A673 (cell line): Measurements from ENCODE around the gene EPS15. TPM values are rescaled to one million over a fixed set of nuclear protein-coding genes. Genes with fewer than 3 reads are reported as not detected.
"Not testable (repeated sequence)": the region's sequence is repeated elsewhere in the genome, so short reads cannot be mapped to it uniquely, and the experiment has no call there.

ENCODE experiments used
- BruUV-seq: library from RNA; stranded (reverse); fragments of 400-500 nt; replicated peaks from 2 replicates; lab custom pipeline; 2021; lab: Mats Ljungman, UMichigan
- CTCF ChIA-PET: fragments of 300-600 bp; sonication (Branson Sonifier 250); formaldehyde crosslinking; loops from one replicate; lab custom pipeline; 2022; ENCODE audit warnings: antibody characterized with exemption; lab: Charles Lee
- POLR2A ChIA-PET: fragments of 300-600 bp; sonication (Branson Sonifier 250); formaldehyde crosslinking; loops from one replicate; lab custom pipeline; 2022; ENCODE audit warnings: antibody characterized with exemption; ENCODE audit not compliant: low non-redundant PET; lab: Charles Lee
- DNase-seq: peaks from one replicate; pipeline ENCODE4 v3.0.0-alpha.2; 2015; ENCODE audit warnings: low spot score
- H3K27ac ChIP-seq: fragments of 200-600 bp; sonication (generic); 2 replicates; pipeline ENCODE4 v1.5.1; 2016; ENCODE audit warnings: mixed run types, low read depth, mild to moderate bottlenecking, mixed read lengths, antibody characterized with exemption, low read length; ENCODE audit not compliant: poor library complexity, severe bottlenecking
- H3K27me3 ChIP-seq: fragments of 200-600 bp; sonication (generic); replicated peaks from 2 replicates; pipeline ENCODE4 v1.6.1; 2017; ENCODE audit warnings: mixed run types, low read depth, mild to moderate bottlenecking, mixed read lengths, antibody characterized with exemption, low read length; ENCODE audit not compliant: insufficient read depth, poor library complexity
- H3K36me3 ChIP-seq: fragments of 200-600 bp; sonication (generic); 2 replicates; pipeline ENCODE4 v1.6.1; 2016; ENCODE audit warnings: mixed run types, mild to moderate bottlenecking, mixed read lengths, antibody characterized with exemption, low read length; ENCODE audit not compliant: insufficient read depth, poor library complexity, severe bottlenecking
- H3K4me1 ChIP-seq: fragments of 200-600 bp; sonication (generic); 2 replicates; pipeline ENCODE4 v1.6.1; 2017; ENCODE audit warnings: mixed run types, mild to moderate bottlenecking, mixed read lengths, antibody characterized with exemption, low read length; ENCODE audit not compliant: insufficient read depth, poor library complexity, severe bottlenecking
- H3K4me3 ChIP-seq: fragments of 200-600 bp; sonication (generic); 2 replicates; pipeline ENCODE4 v1.5.1; 2016; ENCODE audit warnings: low read depth, mixed run types, mild to moderate bottlenecking, mixed read lengths, low read length; ENCODE audit not compliant: poor library complexity, severe bottlenecking
- H3K9me3 ChIP-seq: fragments of 200-600 bp; sonication (generic); 2 replicates; pipeline ENCODE4 v1.6.1; 2016; ENCODE audit warnings: mixed run types, low read depth, mild to moderate bottlenecking, mixed read lengths, antibody characterized with exemption, low read length; ENCODE audit not compliant: poor library complexity, severe bottlenecking
- EZH2 ChIP-seq: fragments of 200-600 bp; sonication (generic); IDR thresholded peaks from 2 replicates; pipeline ENCODE4 v1.6.1; 2017; ENCODE audit warnings: borderline replicate concordance, low read depth, mild to moderate bottlenecking, mixed read lengths, antibody characterized with exemption, low read length; ENCODE audit not compliant: poor library complexity, severe bottlenecking
- intact Hi-C: fragments of 100-400 bp; cut with micrococcal nuclease; formaldehyde crosslinking; loops from one replicate; pipeline ENCODE4 v1.10.0; 2022; ENCODE audit not compliant: unreplicated experiment
- total RNA-seq: library from RNA; stranded (reverse); gene quantifications from 2 replicates; pipeline ENCODE4 v1.2.3, GENCODE V29; 2021
- TF ChIP-seq, protein P1 (sequence below): fragments of 300-800, 200-600 bp; sonication (generic); conservative IDR thresholded peaks from 2 replicates; pipeline ENCODE4 v1.5.1; 2017; ENCODE audit warnings: low read depth, mild to moderate bottlenecking, antibody characterized with exemption, low read length, moderate library complexity, mixed read lengths

Gene EPS15
- total RNA-seq, 1 experiment from 2014 or later = 50.6 TPM

DNA sequence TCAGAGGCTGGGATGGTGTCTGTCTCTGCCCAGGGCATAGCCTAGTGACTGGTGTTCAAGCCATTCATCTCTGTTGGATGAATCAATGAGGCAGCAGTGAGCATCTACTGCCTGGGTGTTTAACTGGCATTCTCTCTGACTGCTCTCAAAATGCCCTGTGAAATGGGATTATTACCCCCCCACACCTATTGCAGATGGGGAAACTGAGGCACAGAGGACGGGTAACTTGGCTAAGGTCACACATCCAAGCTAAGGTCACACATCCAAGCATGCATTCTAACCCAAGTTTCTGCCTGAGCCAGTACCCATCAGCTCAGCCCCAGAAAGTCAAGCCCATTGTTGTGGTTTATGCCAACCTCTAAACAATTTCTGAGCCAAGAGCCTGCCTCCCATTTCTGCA lies 193.7 kb downstream of the EPS15 start:
- DNase-seq = no peak
- H3K4me3 ChIP-seq = no peak overlapping the region
- no peaks in the 10 kb centered on the region for H3K9me3 ChIP-seq
- intact Hi-C loops = no loop called here
- no peaks in the 10 kb centered on the region for H3K27me3 ChIP-seq
- H3K4me1 ChIP-seq = peaks cover 4% of the 10 kb centered on the region
- ChIA-PET POLR2A (no interaction called here), CTCF (no interaction called here)
- H3K36me3 ChIP-seq = no peaks in the 10 kb centered on the region
- no peak overlapping the region for H3K27ac ChIP-seq
- no TSS peak for BruUV-seq
- TF ChIP-seq EZH2 = no peak
- TF ChIP-seq, protein P1, sequence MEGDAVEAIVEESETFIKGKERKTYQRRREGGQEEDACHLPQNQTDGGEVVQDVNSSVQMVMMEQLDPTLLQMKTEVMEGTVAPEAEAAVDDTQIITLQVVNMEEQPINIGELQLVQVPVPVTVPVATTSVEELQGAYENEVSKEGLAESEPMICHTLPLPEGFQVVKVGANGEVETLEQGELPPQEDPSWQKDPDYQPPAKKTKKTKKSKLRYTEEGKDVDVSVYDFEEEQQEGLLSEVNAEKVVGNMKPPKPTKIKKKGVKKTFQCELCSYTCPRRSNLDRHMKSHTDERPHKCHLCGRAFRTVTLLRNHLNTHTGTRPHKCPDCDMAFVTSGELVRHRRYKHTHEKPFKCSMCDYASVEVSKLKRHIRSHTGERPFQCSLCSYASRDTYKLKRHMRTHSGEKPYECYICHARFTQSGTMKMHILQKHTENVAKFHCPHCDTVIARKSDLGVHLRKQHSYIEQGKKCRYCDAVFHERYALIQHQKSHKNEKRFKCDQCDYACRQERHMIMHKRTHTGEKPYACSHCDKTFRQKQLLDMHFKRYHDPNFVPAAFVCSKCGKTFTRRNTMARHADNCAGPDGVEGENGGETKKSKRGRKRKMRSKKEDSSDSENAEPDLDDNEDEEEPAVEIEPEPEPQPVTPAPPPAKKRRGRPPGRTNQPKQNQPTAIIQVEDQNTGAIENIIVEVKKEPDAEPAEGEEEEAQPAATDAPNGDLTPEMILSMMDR = no peak

DNA sequence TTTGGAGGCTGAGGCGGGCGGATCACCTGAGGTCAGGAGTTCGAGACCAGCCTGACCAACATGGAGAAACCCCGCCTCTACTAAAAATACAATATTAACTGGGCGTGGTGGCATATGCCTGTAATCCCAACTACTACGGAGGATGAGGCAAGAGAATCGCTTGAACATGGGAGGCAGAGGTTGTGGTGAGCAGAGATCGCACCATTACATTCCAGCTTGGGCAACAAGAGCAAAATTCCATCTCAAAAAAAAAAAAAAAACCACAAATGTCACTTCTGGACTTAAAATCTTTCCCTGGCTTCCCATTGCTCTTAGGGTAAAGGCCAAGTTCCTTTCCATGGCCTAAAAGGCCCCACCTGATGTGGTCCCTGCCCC lies 194.1 kb downstream of the EPS15 start:
- H3K4me3 ChIP-seq, H3K36me3 ChIP-seq, H3K9me3 ChIP-seq, CTCF ChIA-PET, H3K27me3 ChIP-seq, DNase-seq, BruUV-seq, H3K27ac ChIP-seq, intact Hi-C loops, POLR2A ChIA-PET, H3K4me1 ChIP-seq: not testable (repeated sequence)

DNA sequence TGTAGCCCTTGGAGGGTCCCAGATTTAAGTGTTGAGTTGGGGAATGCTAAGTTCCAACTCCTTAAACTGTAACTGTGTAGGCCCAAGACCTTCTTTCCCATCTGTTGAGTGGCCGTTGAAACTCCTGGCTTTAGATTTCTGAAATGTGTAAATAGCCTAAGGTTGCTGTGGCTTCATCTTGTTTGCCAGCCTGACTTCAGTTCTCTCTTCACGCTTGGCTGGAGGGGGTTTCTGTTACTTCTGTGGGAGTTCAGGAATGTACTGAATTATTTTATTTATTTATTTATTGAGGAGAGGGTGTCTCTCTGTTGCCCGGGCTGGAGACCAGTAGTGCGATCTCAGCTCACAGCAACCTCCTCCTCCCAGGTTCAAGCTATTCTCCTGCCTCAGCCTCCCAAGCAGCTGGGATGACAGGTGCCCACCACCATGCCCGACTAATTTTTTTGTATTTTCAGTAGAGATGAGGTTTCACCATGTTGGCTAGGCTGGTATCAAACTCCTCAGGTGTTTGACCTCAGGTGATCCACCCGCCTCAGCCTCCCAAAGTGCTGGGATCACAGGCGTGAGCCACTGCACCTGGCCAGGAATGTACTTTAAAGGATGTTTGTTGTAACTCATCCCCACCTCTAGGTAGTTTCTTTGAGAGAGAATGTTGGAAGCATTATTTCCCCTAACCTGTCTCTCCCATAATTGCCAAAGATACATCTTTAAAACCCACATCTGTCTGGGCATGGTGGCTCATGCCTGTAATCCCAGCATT lies 194.6 kb downstream of the EPS15 start:
- BruUV-seq = no TSS peak
- Histone ChIP-seq H3K36me3 (no peaks in the 10 kb centered on the region), H3K27me3 (no peaks in the 10 kb centered on the region), H3K9me3 (no peaks in the 10 kb centered on the region), H3K27ac (no peak overlapping the region), H3K4me1 (no peaks in the 10 kb centered on the region), H3K4me3 (no peak overlapping the region)
- ChIA-PET POLR2A (no interaction called here), CTCF (no interaction called here)
- TF ChIP-seq, protein P1 = no peak
- TF ChIP-seq EZH2 = no peak
- intact Hi-C loops = no loop called here
- DNase-seq = no peak

DNA sequence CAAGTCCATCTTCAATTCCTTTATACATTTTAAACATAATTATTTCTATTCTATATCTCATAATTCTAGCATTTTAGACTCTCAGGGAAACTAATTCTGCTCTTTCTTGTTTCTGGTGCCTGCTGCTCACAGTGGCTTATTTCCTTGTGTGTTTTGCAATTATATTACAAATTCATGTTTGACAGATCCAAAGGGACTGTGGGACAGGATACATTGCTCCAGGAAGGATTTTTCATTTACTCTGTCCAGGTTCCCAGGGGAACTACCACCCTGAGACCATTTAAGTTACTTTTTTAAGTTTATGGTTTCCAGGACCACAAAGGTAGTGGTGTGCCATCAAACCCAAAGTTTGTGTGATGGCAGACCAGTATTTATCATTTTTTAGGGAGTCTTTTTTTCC lies 195.3 kb downstream of the EPS15 start:
- Histone ChIP-seq H3K4me1 (no peaks in the 10 kb centered on the region), H3K9me3 (no peaks in the 10 kb centered on the region), H3K36me3 (no peaks in the 10 kb centered on the region), H3K27ac (no peak overlapping the region), H3K27me3 (no peaks in the 10 kb centered on the region), H3K4me3 (no peak overlapping the region)
- ChIA-PET CTCF (no interaction called here), POLR2A (no interaction called here)
- BruUV-seq = no TSS peak
- intact Hi-C loops = no loop called here
- TF ChIP-seq, protein P1 = no peak
- TF ChIP-seq EZH2 = no peak
- no peak for DNase-seq
